ENCODE results near the gene CCDC172. TPM values are rescaled to one million over a fixed set of nuclear protein-coding genes. Genes with fewer than 3 reads are reported as not detected.
"Not testable (repeated sequence)": the region's sequence is repeated elsewhere in the genome, so short reads cannot be mapped to it uniquely, and the experiment has no call there.

The CCDC172 gene
- polyA plus RNA-seq, 2 donors, result not detected

DNA sequence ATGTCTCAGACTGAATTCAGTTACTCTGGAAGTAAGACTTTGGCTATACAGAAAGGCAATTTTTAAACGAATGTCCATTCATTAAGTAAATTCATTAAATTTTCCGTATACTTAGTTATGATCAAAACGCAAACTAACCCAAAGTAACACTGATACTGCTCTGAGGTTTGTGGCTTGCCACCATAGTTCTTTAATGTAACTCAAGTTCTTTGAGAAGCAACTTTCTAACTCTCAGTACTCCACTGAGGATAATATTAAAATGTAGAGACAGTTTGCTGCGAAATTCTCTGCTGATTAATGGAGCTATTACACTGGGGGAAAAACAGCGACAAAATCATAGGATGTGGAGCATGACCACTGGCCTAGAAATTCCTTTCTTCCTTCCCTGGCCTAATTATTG, 58.0 kb downstream of the CCDC172 start:
- Histone ChIP-seq H3K4me1 (ENCODE audit: control insufficient read depth in 2 of 2, insufficient read depth in 2 of 2, low read length in 1 of 2) (no peaks in the 10 kb centered on the region), H3K36me3 (ENCODE audit: control insufficient read depth in 2 of 2, insufficient read depth in 2 of 2, low read length in 1 of 2) (no peaks in the 10 kb centered on the region), H3K9me3 (ENCODE audit: control insufficient read depth in 2 of 2, insufficient read depth in 1 of 2, low read depth in 1 of 2, low read length in 1 of 2) (no peaks in the 10 kb centered on the region), H3K4me3 (ENCODE audit: low read depth in 1 of 2, low read length in 2 of 2) (no peak overlapping the region), H3K27me3 (ENCODE audit: control insufficient read depth in 1 of 2, insufficient read depth in 2 of 2, low read length in 2 of 2) (no peaks in the 10 kb centered on the region), H3K27ac (ENCODE audit: low read depth in 2 of 2, low read length in 1 of 2) (no peak overlapping the region)
- 80% methylated on average over 5 of the region's 5 CpGs for WGBS, 2 donors

DNA sequence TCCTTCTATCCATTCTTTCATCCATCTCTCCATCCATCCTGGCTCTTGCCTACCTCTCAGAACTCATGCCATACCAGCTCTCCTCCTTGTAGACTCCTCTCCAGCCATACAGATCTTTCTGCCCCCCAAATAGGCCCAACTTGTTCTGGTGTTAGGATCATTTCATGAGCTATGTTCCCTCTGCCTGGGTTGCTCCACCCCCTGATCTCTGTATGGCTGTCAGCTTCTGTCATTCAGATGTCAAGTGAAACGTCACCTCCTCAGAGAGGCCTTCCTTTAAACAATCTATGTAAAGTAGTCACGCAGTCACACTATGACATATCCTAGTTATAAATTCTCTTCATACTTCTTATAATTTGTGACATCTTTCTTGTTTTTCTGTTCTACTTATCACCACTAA, 61.1 kb downstream of the CCDC172 start:
- WGBS, 2 donors, result 77 to 82% methylated on average over 2 of the region's 2 CpGs
- Histone ChIP-seq H3K4me1 (ENCODE audit: control insufficient read depth in 2 of 2, insufficient read depth in 2 of 2, low read length in 1 of 2) (no peaks in the 10 kb centered on the region), H3K4me3 (ENCODE audit: low read depth in 1 of 2, low read length in 2 of 2) (no peak overlapping the region), H3K27ac (ENCODE audit: low read depth in 2 of 2, low read length in 1 of 2) (no peak overlapping the region), H3K27me3 (ENCODE audit: control insufficient read depth in 1 of 2, insufficient read depth in 2 of 2, low read length in 2 of 2) (no peaks in the 10 kb centered on the region), H3K36me3 (ENCODE audit: control insufficient read depth in 2 of 2, insufficient read depth in 2 of 2, low read length in 1 of 2) (no peaks in the 10 kb centered on the region), H3K9me3 (ENCODE audit: control insufficient read depth in 2 of 2, insufficient read depth in 1 of 2, low read depth in 1 of 2, low read length in 1 of 2) (no peaks in the 10 kb centered on the region)

DNA sequence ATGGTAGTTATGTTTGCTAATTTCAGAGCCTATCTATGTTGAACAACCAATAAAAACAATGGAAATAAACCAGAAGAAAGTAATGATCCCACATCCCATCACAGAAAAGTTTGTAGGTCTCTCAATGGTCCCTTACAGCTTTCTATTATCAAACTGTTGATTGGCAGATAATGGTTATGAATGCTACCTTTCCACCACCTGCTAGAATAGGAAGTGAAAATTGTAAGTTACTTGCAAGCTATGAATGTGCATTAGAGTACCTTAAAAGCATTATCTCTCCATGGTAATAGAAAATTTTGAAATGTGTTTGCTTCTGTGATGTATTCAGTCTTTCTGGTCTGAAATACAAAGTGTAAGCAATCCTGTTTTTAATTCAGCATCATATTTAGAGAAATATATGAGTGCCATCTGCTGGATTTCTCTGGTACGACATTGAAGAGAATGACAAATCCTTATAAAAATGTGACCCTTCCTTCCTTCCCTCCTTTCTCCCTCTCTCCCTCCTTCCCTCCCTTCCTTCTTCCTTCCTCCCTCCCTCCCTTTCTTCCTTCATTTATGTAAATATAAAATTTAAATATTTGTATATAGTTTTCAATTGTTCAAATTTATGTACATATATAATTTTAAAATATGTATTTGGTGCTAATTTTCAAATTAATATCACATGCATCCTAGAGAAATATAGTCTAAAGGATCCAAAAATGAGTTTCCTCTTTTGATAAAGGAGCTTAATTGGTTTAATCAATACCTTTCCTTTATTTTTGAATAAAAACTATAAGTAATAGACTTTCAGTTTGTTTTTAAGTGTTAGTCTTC, 62.0 kb downstream of the CCDC172 start:
- no peak overlapping the region for H3K4me3 ChIP-seq (ENCODE audit: low read depth in 1 of 2, low read length in 2 of 2)
- 0% methylated on average over 1 of the region's 1 CpG for WGBS, 2 donors
- H3K9me3 ChIP-seq (ENCODE audit: control insufficient read depth in 2 of 2, insufficient read depth in 1 of 2, low read depth in 1 of 2, low read length in 1 of 2), result no peaks in the 10 kb centered on the region
- H3K4me1 ChIP-seq (ENCODE audit: control insufficient read depth in 2 of 2, insufficient read depth in 2 of 2, low read length in 1 of 2), result no peaks in the 10 kb centered on the region
- H3K27me3 ChIP-seq (ENCODE audit: control insufficient read depth in 1 of 2, insufficient read depth in 2 of 2, low read length in 2 of 2), result no peaks in the 10 kb centered on the region
- H3K36me3 ChIP-seq (ENCODE audit: control insufficient read depth in 2 of 2, insufficient read depth in 2 of 2, low read length in 1 of 2), result no peaks in the 10 kb centered on the region
- no peak overlapping the region for H3K27ac ChIP-seq (ENCODE audit: low read depth in 2 of 2, low read length in 1 of 2)

DNA sequence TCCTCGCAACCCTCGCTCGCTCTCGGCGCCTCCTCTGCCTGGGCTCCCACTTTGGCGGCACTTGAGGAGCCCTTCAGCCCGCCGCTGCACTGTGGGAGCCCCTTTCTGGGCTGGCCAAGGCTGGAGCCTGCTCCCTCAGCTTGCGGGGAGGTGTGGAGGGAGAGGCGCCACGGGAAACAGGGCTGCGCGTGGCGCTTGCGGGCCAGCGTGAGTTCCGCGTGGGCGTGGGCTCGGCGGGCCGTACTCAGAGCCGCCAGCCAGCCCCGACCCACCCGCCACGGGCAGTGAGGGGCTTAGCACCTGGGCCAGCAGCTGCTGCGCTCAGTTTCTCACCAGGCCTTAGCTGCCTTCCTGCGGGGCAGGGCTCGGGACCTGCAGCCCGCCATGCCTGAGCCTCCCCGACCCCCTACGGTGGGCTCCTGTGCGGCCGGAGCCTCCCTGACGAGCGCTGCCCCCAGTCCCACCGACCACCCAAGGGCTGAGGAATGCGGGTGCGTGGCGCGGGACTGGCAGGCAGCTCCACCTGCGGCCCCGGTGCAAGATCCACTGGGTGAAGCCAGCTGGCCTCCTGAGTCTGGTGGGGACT, 69.1 kb downstream of the CCDC172 start:
- not testable (repeated sequence) for H3K27me3 ChIP-seq (ENCODE audit: control insufficient read depth in 1 of 2, insufficient read depth in 2 of 2, low read length in 2 of 2); H3K9me3 ChIP-seq (ENCODE audit: control insufficient read depth in 2 of 2, insufficient read depth in 1 of 2, low read depth in 1 of 2, low read length in 1 of 2); H3K27ac ChIP-seq (ENCODE audit: low read depth in 2 of 2, low read length in 1 of 2); H3K4me1 ChIP-seq (ENCODE audit: control insufficient read depth in 2 of 2, insufficient read depth in 2 of 2, low read length in 1 of 2); H3K36me3 ChIP-seq (ENCODE audit: control insufficient read depth in 2 of 2, insufficient read depth in 2 of 2, low read length in 1 of 2); H3K4me3 ChIP-seq (ENCODE audit: low read depth in 1 of 2, low read length in 2 of 2)
- 95 to 97% methylated on average over 32 to 43 of the region's 43 CpGs for WGBS, 2 donors

DNA sequence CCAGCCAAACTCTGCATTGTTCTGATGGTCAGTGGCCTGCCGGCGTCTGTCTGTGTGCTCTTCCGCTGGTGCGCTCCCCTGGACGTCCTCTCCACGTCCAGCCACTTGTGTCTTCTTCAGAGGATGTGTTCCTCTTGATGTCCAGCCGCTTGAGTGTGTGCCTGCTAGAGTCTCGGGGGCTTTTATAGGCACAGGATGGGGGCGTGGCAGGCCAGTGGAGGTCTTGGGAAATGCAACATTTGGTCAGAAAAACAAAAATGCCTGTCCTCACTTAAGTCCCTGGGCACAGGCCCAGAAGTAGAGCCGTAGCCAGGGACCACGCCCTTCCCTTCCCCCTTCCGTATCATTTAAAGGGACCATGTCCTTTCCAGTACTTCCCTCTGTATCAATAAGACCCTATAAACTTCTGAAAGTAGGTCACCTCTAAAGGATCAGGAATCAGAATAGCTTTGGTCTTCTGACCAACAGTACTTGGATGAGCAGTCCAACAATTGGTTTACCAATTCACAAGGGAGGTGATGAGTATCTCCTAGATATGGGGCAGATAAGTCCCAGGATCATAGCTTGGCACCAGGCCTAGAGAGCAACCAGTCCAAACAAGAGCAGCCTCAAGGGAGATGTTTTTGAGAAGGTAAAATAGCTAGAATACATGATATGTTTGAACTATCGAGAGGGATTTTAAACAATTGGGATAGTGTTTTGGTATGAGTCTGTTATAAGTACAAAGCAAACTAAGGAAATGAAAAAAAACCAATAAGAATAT, 71.2 kb downstream of the CCDC172 start:
- Histone ChIP-seq H3K9me3 (ENCODE audit: control insufficient read depth in 2 of 2, insufficient read depth in 1 of 2, low read depth in 1 of 2, low read length in 1 of 2) (peaks cover 0 to 3% of the 10 kb centered on the region in 2 donors), H3K27me3 (ENCODE audit: control insufficient read depth in 1 of 2, insufficient read depth in 2 of 2, low read length in 2 of 2) (no peaks in the 10 kb centered on the region), H3K4me3 (ENCODE audit: low read depth in 1 of 2, low read length in 2 of 2) (no peak overlapping the region), H3K4me1 (ENCODE audit: control insufficient read depth in 2 of 2, insufficient read depth in 2 of 2, low read length in 1 of 2) (no peaks in the 10 kb centered on the region), H3K27ac (ENCODE audit: low read depth in 2 of 2, low read length in 1 of 2) (no peak overlapping the region), H3K36me3 (ENCODE audit: control insufficient read depth in 2 of 2, insufficient read depth in 2 of 2, low read length in 1 of 2) (no peaks in the 10 kb centered on the region)
- WGBS, 2 donors, result 70 to 72% methylated on average over 13 of the region's 13 CpGs

DNA sequence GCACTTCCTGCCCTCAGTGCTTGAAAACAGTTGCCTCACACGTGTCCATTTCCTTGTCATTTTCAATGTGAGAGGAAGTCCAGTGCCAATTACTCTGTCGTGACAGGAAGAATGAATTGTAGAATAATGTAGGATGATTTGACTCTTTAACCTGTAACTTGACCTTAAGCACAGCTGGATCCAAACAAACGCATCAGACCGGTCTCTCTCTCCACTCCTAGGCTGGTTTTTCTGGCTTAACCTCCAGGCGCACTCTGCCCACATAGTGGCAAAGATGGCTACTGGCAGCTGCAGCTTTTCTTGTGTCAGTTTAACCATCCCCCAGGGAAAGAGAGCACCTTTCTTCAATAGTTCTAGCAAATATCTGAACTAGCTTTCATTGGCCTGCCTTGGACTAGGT, 74.0 kb downstream of the CCDC172 start:
- no peaks in the 10 kb centered on the region for H3K4me1 ChIP-seq (ENCODE audit: control insufficient read depth in 2 of 2, insufficient read depth in 2 of 2, low read length in 1 of 2)
- peaks cover 0 to 3% of the 10 kb centered on the region in 2 donors for H3K9me3 ChIP-seq (ENCODE audit: control insufficient read depth in 2 of 2, insufficient read depth in 1 of 2, low read depth in 1 of 2, low read length in 1 of 2)
- no peaks in the 10 kb centered on the region for H3K27me3 ChIP-seq (ENCODE audit: control insufficient read depth in 1 of 2, insufficient read depth in 2 of 2, low read length in 2 of 2)
- no peak overlapping the region for H3K4me3 ChIP-seq (ENCODE audit: low read depth in 1 of 2, low read length in 2 of 2)
- H3K36me3 ChIP-seq (ENCODE audit: control insufficient read depth in 2 of 2, insufficient read depth in 2 of 2, low read length in 1 of 2), result no peaks in the 10 kb centered on the region
- no peak overlapping the region for H3K27ac ChIP-seq (ENCODE audit: low read depth in 2 of 2, low read length in 1 of 2)
- 33 to 40% methylated on average over 5 of the region's 5 CpGs for WGBS, 2 donors

DNA sequence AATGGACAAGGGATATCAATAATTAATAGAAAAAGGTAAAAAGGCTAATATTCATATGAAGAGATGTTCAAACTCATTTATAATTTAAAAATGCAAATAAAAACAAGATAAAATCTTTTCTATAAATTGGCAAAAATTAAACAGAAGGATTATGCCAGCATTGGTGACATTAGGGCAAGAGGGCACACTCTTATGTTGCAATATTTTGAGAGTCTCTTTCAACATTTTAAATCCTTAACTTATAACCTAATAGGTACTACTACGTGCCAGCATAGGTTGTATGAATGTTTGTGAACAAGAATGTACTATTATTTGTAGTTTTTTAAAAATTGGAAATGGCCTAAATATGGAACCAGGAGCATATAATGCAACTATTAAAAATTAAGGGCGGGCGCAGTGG, 78.6 kb downstream of the CCDC172 start:
- no peaks in the 10 kb centered on the region for H3K36me3 ChIP-seq (ENCODE audit: control insufficient read depth in 2 of 2, insufficient read depth in 2 of 2, low read length in 1 of 2)
- H3K27ac ChIP-seq (ENCODE audit: low read depth in 2 of 2, low read length in 1 of 2), result no peak overlapping the region
- 89 to 90% methylated on average over 3 of the region's 3 CpGs for WGBS, 2 donors
- H3K4me3 ChIP-seq (ENCODE audit: low read depth in 1 of 2, low read length in 2 of 2), result no peak overlapping the region
- H3K27me3 ChIP-seq (ENCODE audit: control insufficient read depth in 1 of 2, insufficient read depth in 2 of 2, low read length in 2 of 2), result no peaks in the 10 kb centered on the region
- H3K4me1 ChIP-seq (ENCODE audit: control insufficient read depth in 2 of 2, insufficient read depth in 2 of 2, low read length in 1 of 2), result no peaks in the 10 kb centered on the region
- no peaks in the 10 kb centered on the region for H3K9me3 ChIP-seq (ENCODE audit: control insufficient read depth in 2 of 2, insufficient read depth in 1 of 2, low read depth in 1 of 2, low read length in 1 of 2)

DNA sequence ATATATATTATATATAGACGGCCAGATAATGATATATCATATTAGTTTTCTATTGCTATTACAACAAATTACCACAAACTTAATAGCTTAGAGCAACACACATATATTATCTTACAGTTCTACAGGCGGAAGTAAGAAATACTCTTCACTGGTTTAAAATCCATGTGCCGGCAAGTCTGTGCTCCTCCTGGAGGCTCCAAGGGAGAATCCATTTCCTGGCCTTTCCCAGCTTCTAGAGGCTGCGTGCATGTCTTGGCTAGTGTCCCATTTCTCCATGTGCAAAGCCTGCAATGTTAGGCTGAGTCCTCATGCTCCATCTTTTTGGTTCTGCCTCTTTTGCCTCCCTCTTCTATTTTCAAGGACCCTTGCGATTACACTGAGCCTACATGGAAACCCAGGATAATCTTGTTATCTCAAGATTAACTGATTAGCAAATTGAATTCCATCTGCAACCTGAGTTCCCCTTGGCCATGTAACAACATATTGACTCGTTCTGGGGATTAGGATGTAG, 79.5 kb downstream of the CCDC172 start:
- no peak overlapping the region for H3K4me3 ChIP-seq (ENCODE audit: low read depth in 1 of 2, low read length in 2 of 2)
- no peaks in the 10 kb centered on the region for H3K27me3 ChIP-seq (ENCODE audit: control insufficient read depth in 1 of 2, insufficient read depth in 2 of 2, low read length in 2 of 2)
- 71% methylated on average over 6 of the region's 6 CpGs for WGBS, 2 donors
- no peaks in the 10 kb centered on the region for H3K36me3 ChIP-seq (ENCODE audit: control insufficient read depth in 2 of 2, insufficient read depth in 2 of 2, low read length in 1 of 2)
- H3K9me3 ChIP-seq (ENCODE audit: control insufficient read depth in 2 of 2, insufficient read depth in 1 of 2, low read depth in 1 of 2, low read length in 1 of 2), result no peaks in the 10 kb centered on the region
- H3K4me1 ChIP-seq (ENCODE audit: control insufficient read depth in 2 of 2, insufficient read depth in 2 of 2, low read length in 1 of 2), result no peaks in the 10 kb centered on the region
- H3K27ac ChIP-seq (ENCODE audit: low read depth in 2 of 2, low read length in 1 of 2), result no peak overlapping the region

DNA sequence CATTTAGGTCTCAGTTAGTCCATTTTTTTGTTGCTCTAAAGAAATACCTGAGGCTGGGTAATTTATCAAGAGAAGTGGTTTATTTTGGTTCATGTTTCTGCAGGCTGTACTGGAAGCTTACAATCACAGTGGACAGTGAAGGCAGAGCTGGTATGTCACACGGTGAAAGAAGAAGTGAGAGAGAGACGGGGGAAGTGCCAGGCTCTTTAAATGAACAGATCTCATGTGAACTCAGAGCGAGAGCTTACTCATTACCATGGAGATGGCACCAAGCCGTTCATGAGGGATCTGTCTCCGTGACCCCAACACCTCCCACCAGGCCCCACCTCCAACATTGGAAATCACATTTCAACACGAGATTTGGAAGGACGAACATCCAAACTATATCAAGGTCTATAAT, 84.5 kb downstream of the CCDC172 start:
- Histone ChIP-seq H3K4me3 (ENCODE audit: low read depth in 1 of 2, low read length in 2 of 2) (no peak overlapping the region), H3K27ac (ENCODE audit: low read depth in 2 of 2, low read length in 1 of 2) (no peak overlapping the region), H3K36me3 (ENCODE audit: control insufficient read depth in 2 of 2, insufficient read depth in 2 of 2, low read length in 1 of 2) (no peaks in the 10 kb centered on the region), H3K9me3 (ENCODE audit: control insufficient read depth in 2 of 2, insufficient read depth in 1 of 2, low read depth in 1 of 2, low read length in 1 of 2) (no peaks in the 10 kb centered on the region), H3K4me1 (ENCODE audit: control insufficient read depth in 2 of 2, insufficient read depth in 2 of 2, low read length in 1 of 2) (no peaks in the 10 kb centered on the region), H3K27me3 (ENCODE audit: control insufficient read depth in 1 of 2, insufficient read depth in 2 of 2, low read length in 2 of 2) (no peaks in the 10 kb centered on the region)
- WGBS, 2 donors, result 39 to 43% methylated on average over 7 of the region's 7 CpGs
